Trophoblast cell (in vitro differentiated cells and primary cell): ENCODE results near the gene C5orf34.
"Not testable (repeated sequence)": the region's sequence is repeated elsewhere in the genome, so short reads cannot be mapped to it uniquely, and the experiment has no call there.

Source experiments
- DNase-seq, 2 donors: peaks; one replicate each; pipeline ENCODE4 v3.0.0-alpha.2; 2016
- H2AFZ ChIP-seq: 2 replicates; pipeline ENCODE4 v1.6.1; 2013; ENCODE audit warnings: low read length, moderate library complexity, mild to moderate bottlenecking; ENCODE audit not compliant: insufficient read depth, poor library complexity
- H2AK5ac ChIP-seq: 2 replicates; pipeline ENCODE4 v1.6.1; 2013; ENCODE audit warnings: mild to moderate bottlenecking, low read length
- H2BK120ac ChIP-seq: 2 replicates; pipeline ENCODE4 v1.6.1; 2013; ENCODE audit warnings: low read length, mild to moderate bottlenecking, moderate library complexity; ENCODE audit not compliant: insufficient read depth, poor library complexity
- H2BK12ac ChIP-seq: 2 replicates; pipeline ENCODE4 v1.6.1; 2013; ENCODE audit warnings: mild to moderate bottlenecking, low read length, moderate library complexity
- H2BK5ac ChIP-seq: 2 replicates; pipeline ENCODE4 v1.6.1; 2013; ENCODE audit warnings: low read length, low read depth, moderate library complexity, mild to moderate bottlenecking; ENCODE audit not compliant: poor library complexity
- H3K14ac ChIP-seq: 2 replicates; pipeline ENCODE4 v1.6.1; 2013; ENCODE audit warnings: mild to moderate bottlenecking, low read length
- H3K18ac ChIP-seq: 2 replicates; pipeline ENCODE4 v1.6.1; 2013; ENCODE audit warnings: mild to moderate bottlenecking, low read length
- H3K23ac ChIP-seq: 2 replicates; pipeline ENCODE4 v1.6.1; 2013; ENCODE audit warnings: low read length
- H3K27ac ChIP-seq: 2 replicates; pipeline ENCODE4 v1.5.1; 2013; ENCODE audit warnings: low read depth, mild to moderate bottlenecking, inconsistent platforms, low read length, moderate library complexity
- H3K27me3 ChIP-seq: 2 replicates; pipeline ENCODE4 v1.6.1; 2013; ENCODE audit warnings: inconsistent platforms, mild to moderate bottlenecking, low read length, moderate library complexity; ENCODE audit not compliant: insufficient read depth
- H3K36me3 ChIP-seq, 2 experiments: 1 replicate in 1 of 2; 2 replicates in 1 of 2; pipeline ENCODE4 v1.6.1; 2013; ENCODE audit warnings: low read length in 2 of 2, mild to moderate bottlenecking in 2 of 2, moderate library complexity in 1 of 2; ENCODE audit not compliant: insufficient read depth in 2 of 2, control insufficient read depth in 1 of 2
- H3K4ac ChIP-seq: 2 replicates; pipeline ENCODE4 v1.6.1; 2013; ENCODE audit warnings: low read depth, mild to moderate bottlenecking, low read length, moderate library complexity
- H3K4me1 ChIP-seq, 2 experiments: 1 replicate in 1 of 2; 2 replicates in 1 of 2; pipeline ENCODE4 v1.6.1; 2013; ENCODE audit warnings: low read length in 2 of 2, mild to moderate bottlenecking in 2 of 2, moderate library complexity in 1 of 2; ENCODE audit not compliant: insufficient read depth in 2 of 2, control insufficient read depth in 1 of 2
- H3K4me2 ChIP-seq: 2 replicates; pipeline ENCODE4 v1.6.1; 2013; ENCODE audit warnings: inconsistent platforms, mild to moderate bottlenecking, low read length, moderate library complexity
- H3K4me3 ChIP-seq: 2 replicates; pipeline ENCODE4 v1.5.1; 2013; ENCODE audit warnings: mild to moderate bottlenecking, low read depth, low read length, inconsistent platforms
- H3K79me1 ChIP-seq: one replicate; pipeline ENCODE4 v1.6.1; 2013; ENCODE audit warnings: low read length
- H3K79me2 ChIP-seq: 2 replicates; pipeline ENCODE4 v1.6.1; 2013; ENCODE audit warnings: low read length, mild to moderate bottlenecking; ENCODE audit not compliant: control insufficient read depth, insufficient read depth, poor library complexity
- H3K9ac ChIP-seq: 2 replicates; pipeline ENCODE4 v1.6.1; 2013; ENCODE audit warnings: mild to moderate bottlenecking, low read length
- H3K9me3 ChIP-seq: 2 replicates; pipeline ENCODE4 v1.6.1; 2013; ENCODE audit warnings: low read depth, mild to moderate bottlenecking, control low read depth, inconsistent platforms, low read length; ENCODE audit not compliant: insufficient read depth
- H4K12ac ChIP-seq: 2 replicates; pipeline ENCODE4 v1.6.1; 2013; ENCODE audit warnings: low read depth, mild to moderate bottlenecking, low read length, moderate library complexity
- H4K8ac ChIP-seq: 2 replicates; pipeline ENCODE4 v1.6.1; 2013; ENCODE audit warnings: low read depth, mild to moderate bottlenecking, low read length, moderate library complexity
- H4K91ac ChIP-seq: one replicate; pipeline ENCODE4 v1.6.1; 2013; ENCODE audit warnings: low read depth, mild to moderate bottlenecking, low read length, moderate library complexity
- WGBS: extraction: QIAGEN DNeasy Blood & Tissue Kit; methylation state at CpG from one replicate; pipeline ENCODE4 v1.1.7; 2013; ENCODE audit warnings: missing lambda C conversion rate; ENCODE audit not compliant: insufficient read length, insufficient coverage; ENCODE audit errors: extremely low coverage; 5-methylcytosine and 5-hydroxymethylcytosine counted together

C5orf34 gene

DNA sequence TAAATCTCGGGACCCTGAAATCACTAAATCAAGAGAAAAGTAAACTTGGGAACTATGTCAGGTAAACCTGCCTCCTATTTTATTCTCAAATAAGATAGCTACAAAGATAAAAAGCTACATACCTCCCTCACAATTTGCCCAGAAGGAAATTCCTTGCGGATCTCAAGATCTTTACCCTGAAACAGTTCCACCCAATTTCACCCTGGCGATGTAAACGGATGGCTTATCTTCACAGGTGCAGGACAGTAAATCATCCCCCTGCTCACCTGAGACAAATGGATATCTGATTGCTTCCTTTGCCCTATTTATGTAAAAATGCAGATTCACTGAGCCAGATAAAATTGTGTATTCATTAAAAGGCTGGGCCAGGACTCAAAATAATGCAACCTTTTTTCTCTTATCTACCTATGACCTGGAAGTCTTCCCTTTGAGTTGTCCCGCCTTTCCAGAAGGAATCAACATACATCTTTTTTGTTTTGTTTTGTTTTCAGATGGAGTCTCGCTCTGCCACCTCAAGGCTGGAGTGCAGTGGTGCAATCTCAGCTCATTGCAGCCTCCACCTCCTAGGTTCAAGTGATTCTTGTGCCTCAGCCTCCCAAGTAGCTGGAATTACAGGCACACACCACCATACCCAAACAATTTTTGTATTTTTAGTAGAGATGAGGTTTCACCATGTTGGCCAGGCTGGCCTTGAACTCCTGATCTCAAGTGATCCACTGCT lies 45.1 kb downstream of the C5orf34 start:
- Histone ChIP-seq H3K23ac (no peak overlapping the region), H4K12ac (no peak overlapping the region), H2BK12ac (no peak overlapping the region), H3K9ac (no peak overlapping the region), H4K91ac (no peak overlapping the region), H3K79me1 (no peaks in the 10 kb centered on the region), H2BK5ac (no peak overlapping the region), H3K4me1 (no peaks in the 10 kb centered on the region), H3K79me2 (no peaks in the 10 kb centered on the region), H3K4ac (no peak overlapping the region), H3K18ac (no peak overlapping the region), H2AFZ (no peak overlapping the region), H2AK5ac (no peak overlapping the region), H4K8ac (no peak overlapping the region), H2BK120ac (no peak overlapping the region), H3K9me3 (no peaks in the 10 kb centered on the region), H3K27me3 (no peaks in the 10 kb centered on the region), H3K27ac (no peak overlapping the region), H3K4me3 (no peak overlapping the region), H3K4me2 (no peak overlapping the region), H3K36me3 (no peaks in the 10 kb centered on the region), H3K14ac (no peak overlapping the region)
- no CpG with 5 or more reads among the region's 6 CpGs for WGBS
- peak; percentile 19 to 66 for DNase-seq

DNA sequence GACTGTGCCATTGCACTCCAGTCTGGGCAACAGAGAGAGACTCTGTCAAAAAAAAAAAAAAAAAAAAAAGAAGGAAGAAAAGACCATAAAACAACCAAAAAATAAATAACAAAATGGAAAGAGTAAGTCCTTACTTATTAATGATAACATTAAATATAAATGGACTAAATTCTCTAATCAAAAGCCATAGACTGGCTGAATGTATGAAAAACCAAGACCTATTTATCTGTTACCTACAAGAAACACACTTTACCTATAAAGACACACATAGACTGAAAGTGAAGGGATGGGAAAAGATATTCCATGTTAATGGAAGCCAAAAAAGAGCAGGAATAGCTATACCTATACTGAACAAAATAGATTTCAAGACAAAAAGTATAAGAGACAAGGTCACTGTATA lies 47.8 kb downstream of the C5orf34 start:
- Histone ChIP-seq H4K8ac (no peak overlapping the region), H2AK5ac (no peak overlapping the region), H3K9me3 (no peaks in the 10 kb centered on the region), H3K23ac (no peak overlapping the region), H3K27ac (no peak overlapping the region), H3K4me1 (no peaks in the 10 kb centered on the region), H2BK5ac (no peak overlapping the region), H3K14ac (no peak overlapping the region), H3K18ac (no peak overlapping the region), H4K91ac (no peak overlapping the region), H4K12ac (no peak overlapping the region), H3K79me2 (no peaks in the 10 kb centered on the region), H3K9ac (no peak overlapping the region), H3K4ac (no peak overlapping the region), H3K4me3 (no peak overlapping the region), H2BK120ac (no peak overlapping the region), H3K27me3 (no peaks in the 10 kb centered on the region), H2AFZ (no peak overlapping the region), H3K36me3 (no peaks in the 10 kb centered on the region), H3K4me2 (no peak overlapping the region), H3K79me1 (no peaks in the 10 kb centered on the region), H2BK12ac (no peak overlapping the region)
- no peak for DNase-seq

DNA sequence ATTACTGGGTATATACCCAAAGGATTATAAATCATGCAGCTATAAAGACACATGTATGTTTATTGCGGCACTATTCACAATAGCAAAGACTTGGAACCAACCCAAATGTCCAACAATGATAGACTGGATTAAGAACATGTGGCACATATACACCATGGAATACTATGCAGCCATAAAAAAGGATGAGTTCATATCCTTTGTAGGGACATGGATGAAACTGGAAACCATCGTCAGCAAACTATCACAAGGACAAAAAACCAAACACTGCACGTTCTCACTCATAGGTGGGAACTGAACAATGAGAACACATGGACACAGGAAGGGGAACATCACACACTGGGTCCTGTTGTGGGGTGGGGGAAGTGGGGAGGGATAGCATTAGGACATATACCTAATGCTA lies 49.5 kb downstream of the C5orf34 start:
- H3K18ac ChIP-seq, H2AFZ ChIP-seq, H3K9me3 ChIP-seq, H3K14ac ChIP-seq, H2BK120ac ChIP-seq, H3K27me3 ChIP-seq, H3K23ac ChIP-seq, DNase-seq, H2AK5ac ChIP-seq, H3K36me3 ChIP-seq, H3K4ac ChIP-seq, H2BK12ac ChIP-seq, H2BK5ac ChIP-seq, H3K79me1 ChIP-seq, H3K4me3 ChIP-seq, H3K79me2 ChIP-seq, H4K91ac ChIP-seq, H4K12ac ChIP-seq, H3K27ac ChIP-seq, H4K8ac ChIP-seq, H3K9ac ChIP-seq, H3K4me1 ChIP-seq, H3K4me2 ChIP-seq: not testable (repeated sequence)
- WGBS, result no CpG with 5 or more reads among the region's 3 CpGs

DNA sequence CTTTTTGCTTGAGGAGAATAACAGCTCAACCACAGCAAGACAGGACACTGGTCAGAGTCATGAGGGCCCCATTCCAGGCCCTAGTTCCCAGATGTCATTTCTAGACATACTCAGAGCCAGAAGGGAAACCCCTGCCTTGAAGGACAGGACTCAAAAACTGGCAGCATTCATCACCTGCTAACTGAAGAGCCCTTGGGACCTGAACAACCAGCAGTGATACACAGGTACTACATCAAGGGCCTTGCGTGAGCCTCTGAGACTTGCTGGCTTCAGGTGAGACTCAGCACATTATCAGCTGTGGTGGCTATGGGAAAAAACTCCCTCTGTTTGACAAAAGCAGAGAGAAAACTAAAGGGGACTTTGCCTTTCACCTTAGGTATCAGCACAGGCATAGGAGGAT lies 53.9 kb downstream of the C5orf34 start:
- no peak overlapping the region for H2AFZ ChIP-seq
- H2BK5ac ChIP-seq, result no peak overlapping the region
- no peak overlapping the region for H3K27ac ChIP-seq

More for the DNA sequence above, 53.9 kb downstream of the C5orf34 start:
- Histone ChIP-seq H3K14ac (no peak overlapping the region), H3K36me3 (peaks cover 0 to 9% of the 10 kb centered on the region in 2 experiments), H4K12ac (no peak overlapping the region), H2BK12ac (no peak overlapping the region), H3K4me3 (no peak overlapping the region), H3K9ac (no peak overlapping the region), H3K18ac (no peak overlapping the region), H3K27me3 (no peaks in the 10 kb centered on the region), H3K79me1 (no peaks in the 10 kb centered on the region), H2BK120ac (no peak overlapping the region), H3K23ac (no peak overlapping the region), H3K4ac (no peak overlapping the region), H3K9me3 (peaks cover 5% of the 10 kb centered on the region), H3K79me2 (no peaks in the 10 kb centered on the region), H4K8ac (no peak overlapping the region), H3K4me1 (no peaks in the 10 kb centered on the region), H2AK5ac (no peak overlapping the region), H3K4me2 (no peak overlapping the region), H4K91ac (no peak overlapping the region)
- WGBS, result no CpG with 5 or more reads among the region's 1 CpG
- DNase-seq, result no peak
